SK-N-MC (cell line): ENCODE data around the gene NINL.

ENCODE experiments used
- EZH2 ChIP-seq: fragments of 200-600 bp; sonication (generic); IDR thresholded peaks from one replicate; pipeline ENCODE4 v1.6.1; 2017; ENCODE audit warnings: antibody characterized with exemption
- POLR2AphosphoS5 ChIP-seq: IDR thresholded peaks from 2 replicates; pipeline ENCODE4 v1.6.1; 2012; ENCODE audit warnings: mild to moderate bottlenecking, low read depth, low read length, borderline replicate concordance

DNA sequence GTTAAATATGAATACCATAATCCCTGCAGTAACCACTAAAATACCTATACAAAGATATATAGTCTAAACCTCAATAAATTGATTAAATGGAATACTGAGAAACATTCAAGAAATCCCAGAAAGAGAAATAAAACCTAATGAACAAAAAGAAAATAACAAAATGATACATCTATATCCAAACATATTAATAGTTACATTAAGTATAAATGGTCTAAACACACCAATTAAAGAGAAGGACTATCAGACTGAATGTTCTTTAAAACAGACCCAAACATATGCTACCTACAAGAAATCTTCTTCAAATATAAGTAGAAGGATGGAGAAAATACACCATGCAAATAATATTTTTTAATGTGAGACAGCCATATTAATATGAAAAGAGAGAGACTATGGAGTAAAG, 22.0 kb downstream of the NINL start:
- TF ChIP-seq EZH2, result no peak
- TF ChIP-seq POLR2AphosphoS5, result no peak
